GM12891 (cell line): Measurements from ENCODE around the gene KCTD10.
"Not testable (repeated sequence)": the region's sequence is repeated elsewhere in the genome, so short reads cannot be mapped to it uniquely, and the experiment has no call there.

Experiments used
- PAX5 ChIP-seq: IDR thresholded peaks from 2 replicates; pipeline ENCODE4 v1.6.1; 2011; ENCODE audit warnings: low read length, moderate library complexity, mild to moderate bottlenecking; ENCODE audit not compliant: insufficient read depth, severe bottlenecking
- TAF1 ChIP-seq: IDR thresholded peaks from 2 replicates; pipeline ENCODE4 v1.6.1; 2011; ENCODE audit warnings: low read depth, low read length, control low read depth

- TF ChIP-seq PAX5, TAF1: not testable (repeated sequence)
Observed at GRCh38 chr12:109473526-109474270, 3.4 kb downstream of the KCTD10 start.
